Measurements from ENCODE around the gene SAP130.

- no peak for TF ChIP-seq EZH2 (IDR thresholded peaks at IDR 0.05; ENCODE audit: insufficient read depth, poor library complexity, severe bottlenecking)
- no peak for TF ChIP-seq EZH2phosphoT487 (IDR thresholded peaks at IDR 0.05; ENCODE audit: insufficient read depth, low read depth)
These were observed 23.4 kb downstream of the SAP130 start for GRCh38 chr2:128004509-128004908.

Data from GM23248 (cell line).